SK-N-SH treated with all-trans-retinoic acid at 6 μM for 48 hours (cell line): ENCODE data around the gene CLPTM1L.

ENCODE experiments used
- ATAC-seq: fragments of 200-7000 bp; cut with Tn5 transposase; 3 replicates; pipeline ENCODE4 v1.9.1; 2020; ENCODE audit warnings: mild to moderate bottlenecking, moderate library complexity
- ARNTL ChIP-seq: fragments of 450-650 bp; formaldehyde crosslinking; IDR thresholded peaks from 2 replicates; pipeline ENCODE4 v1.5.0; 2020; ENCODE audit warnings: low read depth, mild to moderate bottlenecking, moderate library complexity, borderline replicate concordance
- BACH2 ChIP-seq: fragments of 250-450 bp; sonication (Bioruptor Pico); IDR thresholded peaks from 2 replicates; pipeline ENCODE4 v1.9.0; 2021; ENCODE audit warnings: mild to moderate bottlenecking, borderline replicate concordance
- CREB5 ChIP-seq: fragments of 250-450 bp; sonication (Bioruptor Pico); IDR thresholded peaks from 2 replicates; pipeline ENCODE4 v1.5.1; 2020; ENCODE audit warnings: low read depth, mild to moderate bottlenecking, moderate library complexity
- CSDC2 ChIP-seq: fragments of 250-450 bp; sonication (Bioruptor Pico); IDR thresholded peaks from 2 replicates; pipeline ENCODE4 v1.5.0; 2020; ENCODE audit warnings: mild to moderate bottlenecking, moderate library complexity
- ESRRG ChIP-seq: fragments of 250-450 bp; sonication (Bioruptor Pico); IDR thresholded peaks from 2 replicates; pipeline ENCODE4 v1.6.1; 2021; ENCODE audit warnings: mild to moderate bottlenecking
- GLIS3 ChIP-seq: fragments of 250-450 bp; sonication (Bioruptor Pico); IDR thresholded peaks from 2 replicates; pipeline ENCODE4 v1.5.0; 2020; ENCODE audit warnings: mild to moderate bottlenecking, moderate library complexity
- ISL1 ChIP-seq: fragments of 250-450 bp; sonication (Bioruptor Pico); IDR thresholded peaks from 2 replicates; pipeline ENCODE4 v2.1.2; 2022; ENCODE audit warnings: mild to moderate bottlenecking, moderate library complexity
- OSR1 ChIP-seq: fragments of 250-450 bp; sonication (Bioruptor Pico); IDR thresholded peaks from 2 replicates; pipeline ENCODE4 v1.8.0; 2022; ENCODE audit warnings: moderate library complexity, mild to moderate bottlenecking, inconsistent platforms
- PPARA ChIP-seq: fragments of 250-450 bp; sonication (Bioruptor Pico); IDR thresholded peaks from 2 replicates; pipeline ENCODE4 v1.5.0; 2020; ENCODE audit warnings: mild to moderate bottlenecking, borderline replicate concordance
- RARB ChIP-seq: fragments of 250-450 bp; sonication (Bioruptor Pico); IDR thresholded peaks from 2 replicates; pipeline ENCODE4 v1.8.0; 2021; ENCODE audit warnings: mild to moderate bottlenecking, moderate library complexity
- SNAI2 ChIP-seq: fragments of 250-450 bp; sonication (Bioruptor Pico); IDR thresholded peaks from 2 replicates; pipeline ENCODE4 v1.5.0; 2020; ENCODE audit warnings: mild to moderate bottlenecking, moderate library complexity
- TCF4 ChIP-seq: fragments of 250-450 bp; sonication (Bioruptor Pico); IDR thresholded peaks from 2 replicates; pipeline ENCODE4 v1.8.0; 2021; ENCODE audit warnings: mild to moderate bottlenecking, moderate library complexity, borderline replicate concordance
- TOX ChIP-seq: fragments of 250-450 bp; sonication (Bioruptor Pico); IDR thresholded peaks from 2 replicates; pipeline ENCODE4 v1.8.0; 2021; ENCODE audit warnings: mild to moderate bottlenecking, moderate library complexity, borderline replicate concordance
- ZC3H10 ChIP-seq: fragments of 250-450 bp; sonication (Bioruptor Pico); IDR thresholded peaks from 2 replicates; pipeline ENCODE4 v1.5.1; 2021; ENCODE audit warnings: mild to moderate bottlenecking, moderate library complexity
- ZFP3 ChIP-seq: fragments of 250-450 bp; sonication (Bioruptor Pico); IDR thresholded peaks from 2 replicates; pipeline ENCODE4 v1.5.0; 2020; ENCODE audit warnings: mild to moderate bottlenecking, moderate library complexity
- ZNF565 ChIP-seq: fragments of 450-650 bp; formaldehyde crosslinking; conservative IDR thresholded peaks from 2 replicates; pipeline ENCODE4 v1.5.0; 2020; ENCODE audit warnings: low read depth, mild to moderate bottlenecking, moderate library complexity
- ZNF70 ChIP-seq: fragments of 450-650 bp; formaldehyde crosslinking; IDR thresholded peaks from 2 replicates; pipeline ENCODE4 v1.5.0; 2020; ENCODE audit warnings: mild to moderate bottlenecking, moderate library complexity
- ZNF8 ChIP-seq: fragments of 450-650 bp; formaldehyde crosslinking; IDR thresholded peaks from 2 replicates; pipeline ENCODE4 v1.5.0; 2020; ENCODE audit warnings: mild to moderate bottlenecking, moderate library complexity
- TF ChIP-seq, protein P1 (sequence below): fragments of 250-450 bp; sonication (Bioruptor Pico); IDR thresholded peaks from 2 replicates; pipeline ENCODE4 v1.5.0; 2020; ENCODE audit warnings: mild to moderate bottlenecking, moderate library complexity
- TF ChIP-seq, protein P2 (sequence below): fragments of 250-450 bp; sonication (Bioruptor Pico); IDR thresholded peaks from 2 replicates; pipeline ENCODE4 v1.8.0; 2021; ENCODE audit warnings: low read depth, mild to moderate bottlenecking, moderate library complexity, borderline replicate concordance
- TF ChIP-seq, protein P3 (sequence below): fragments of 250-450 bp; sonication (Bioruptor Pico); IDR thresholded peaks from 2 replicates; pipeline ENCODE4 v1.8.0; 2020; ENCODE audit warnings: mild to moderate bottlenecking, moderate library complexity, borderline replicate concordance

The CLPTM1L gene

GRCh38 chr5:1294206-1294834 is 50.6 kb downstream of the CLPTM1L start:
- no peak for ATAC-seq
- TF ChIP-seq ZNF70 (no peak), CSDC2 (no peak), CREB5 (CRISPR knock-in tag) (no peak), BACH2 (CRISPR knock-in tag) (no peak), RARB (no peak), PPARA (CRISPR knock-in tag) (no peak), ZFP3 (CRISPR knock-in tag) (no peak), ZC3H10 (CRISPR knock-in tag) (no peak), OSR1 (CRISPR knock-in tag) (no peak), ZNF8 (no peak), GLIS3 (no peak), TOX (CRISPR knock-in tag) (no peak), ISL1 (CRISPR knock-in tag) (no peak), ESRRG (CRISPR knock-in tag) (no peak), ARNTL (CRISPR knock-in tag) (no peak), ZNF565 (CRISPR knock-in tag) (no peak)
- TF ChIP-seq, protein P1, sequence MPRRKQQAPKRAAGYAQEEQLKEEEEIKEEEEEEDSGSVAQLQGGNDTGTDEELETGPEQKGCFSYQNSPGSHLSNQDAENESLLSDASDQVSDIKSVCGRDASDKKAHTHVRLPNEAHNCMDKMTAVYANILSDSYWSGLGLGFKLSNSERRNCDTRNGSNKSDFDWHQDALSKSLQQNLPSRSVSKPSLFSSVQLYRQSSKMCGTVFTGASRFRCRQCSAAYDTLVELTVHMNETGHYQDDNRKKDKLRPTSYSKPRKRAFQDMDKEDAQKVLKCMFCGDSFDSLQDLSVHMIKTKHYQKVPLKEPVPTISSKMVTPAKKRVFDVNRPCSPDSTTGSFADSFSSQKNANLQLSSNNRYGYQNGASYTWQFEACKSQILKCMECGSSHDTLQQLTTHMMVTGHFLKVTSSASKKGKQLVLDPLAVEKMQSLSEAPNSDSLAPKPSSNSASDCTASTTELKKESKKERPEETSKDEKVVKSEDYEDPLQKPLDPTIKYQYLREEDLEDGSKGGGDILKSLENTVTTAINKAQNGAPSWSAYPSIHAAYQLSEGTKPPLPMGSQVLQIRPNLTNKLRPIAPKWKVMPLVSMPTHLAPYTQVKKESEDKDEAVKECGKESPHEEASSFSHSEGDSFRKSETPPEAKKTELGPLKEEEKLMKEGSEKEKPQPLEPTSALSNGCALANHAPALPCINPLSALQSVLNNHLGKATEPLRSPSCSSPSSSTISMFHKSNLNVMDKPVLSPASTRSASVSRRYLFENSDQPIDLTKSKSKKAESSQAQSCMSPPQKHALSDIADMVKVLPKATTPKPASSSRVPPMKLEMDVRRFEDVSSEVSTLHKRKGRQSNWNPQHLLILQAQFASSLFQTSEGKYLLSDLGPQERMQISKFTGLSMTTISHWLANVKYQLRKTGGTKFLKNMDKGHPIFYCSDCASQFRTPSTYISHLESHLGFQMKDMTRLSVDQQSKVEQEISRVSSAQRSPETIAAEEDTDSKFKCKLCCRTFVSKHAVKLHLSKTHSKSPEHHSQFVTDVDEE (CRISPR knock-in tag): no peak
- TF ChIP-seq, protein P2, sequence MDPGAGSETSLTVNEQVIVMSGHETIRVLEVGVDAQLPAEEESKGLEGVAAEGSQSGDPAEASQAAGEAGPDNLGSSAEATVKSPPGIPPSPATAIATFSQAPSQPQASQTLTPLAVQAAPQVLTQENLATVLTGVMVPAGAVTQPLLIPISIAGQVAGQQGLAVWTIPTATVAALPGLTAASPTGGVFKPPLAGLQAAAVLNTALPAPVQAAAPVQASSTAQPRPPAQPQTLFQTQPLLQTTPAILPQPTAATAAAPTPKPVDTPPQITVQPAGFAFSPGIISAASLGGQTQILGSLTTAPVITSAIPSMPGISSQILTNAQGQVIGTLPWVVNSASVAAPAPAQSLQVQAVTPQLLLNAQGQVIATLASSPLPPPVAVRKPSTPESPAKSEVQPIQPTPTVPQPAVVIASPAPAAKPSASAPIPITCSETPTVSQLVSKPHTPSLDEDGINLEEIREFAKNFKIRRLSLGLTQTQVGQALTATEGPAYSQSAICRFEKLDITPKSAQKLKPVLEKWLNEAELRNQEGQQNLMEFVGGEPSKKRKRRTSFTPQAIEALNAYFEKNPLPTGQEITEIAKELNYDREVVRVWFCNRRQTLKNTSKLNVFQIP (CRISPR knock-in tag): no peak
- TF ChIP-seq, protein P3, sequence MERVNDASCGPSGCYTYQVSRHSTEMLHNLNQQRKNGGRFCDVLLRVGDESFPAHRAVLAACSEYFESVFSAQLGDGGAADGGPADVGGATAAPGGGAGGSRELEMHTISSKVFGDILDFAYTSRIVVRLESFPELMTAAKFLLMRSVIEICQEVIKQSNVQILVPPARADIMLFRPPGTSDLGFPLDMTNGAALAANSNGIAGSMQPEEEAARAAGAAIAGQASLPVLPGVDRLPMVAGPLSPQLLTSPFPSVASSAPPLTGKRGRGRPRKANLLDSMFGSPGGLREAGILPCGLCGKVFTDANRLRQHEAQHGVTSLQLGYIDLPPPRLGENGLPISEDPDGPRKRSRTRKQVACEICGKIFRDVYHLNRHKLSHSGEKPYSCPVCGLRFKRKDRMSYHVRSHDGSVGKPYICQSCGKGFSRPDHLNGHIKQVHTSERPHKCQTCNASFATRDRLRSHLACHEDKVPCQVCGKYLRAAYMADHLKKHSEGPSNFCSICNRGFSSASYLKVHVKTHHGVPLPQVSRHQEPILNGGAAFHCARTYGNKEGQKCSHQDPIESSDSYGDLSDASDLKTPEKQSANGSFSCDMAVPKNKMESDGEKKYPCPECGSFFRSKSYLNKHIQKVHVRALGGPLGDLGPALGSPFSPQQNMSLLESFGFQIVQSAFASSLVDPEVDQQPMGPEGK: no peak

GRCh38 chr5:1293416-1294205 is 51.3 kb downstream of the CLPTM1L start:
- no peak for ATAC-seq
- TF ChIP-seq, protein P1 (CRISPR knock-in tag): no peak
- TF ChIP-seq, protein P2 (CRISPR knock-in tag): no peak
- TF ChIP-seq ARNTL (CRISPR knock-in tag) (no peak), BACH2 (CRISPR knock-in tag) (no peak), GLIS3 (no peak), ZNF8 (no peak), PPARA (CRISPR knock-in tag) (no peak), CSDC2 (no peak), ZNF70 (no peak), SNAI2 (CRISPR knock-in tag) (no peak), ZC3H10 (CRISPR knock-in tag) (no peak), ESRRG (CRISPR knock-in tag) (no peak), OSR1 (CRISPR knock-in tag) (no peak), TCF4 (CRISPR knock-in tag) (no peak), CREB5 (CRISPR knock-in tag) (no peak), TOX (CRISPR knock-in tag) (no peak), RARB (no peak)
